Brain pericyte (primary cell): Measurements from ENCODE around the gene MAEA.
"Not testable (repeated sequence)": the region's sequence is repeated elsewhere in the genome, so short reads cannot be mapped to it uniquely, and the experiment has no call there.

Source experiments
- DNase-seq: peaks from one replicate; pipeline ENCODE4 v3.0.0-alpha.2; 2012; ENCODE audit warnings: low read depth, low spot score

Gene MAEA

GRCh38 chr4:1334579-1334895 lies 44.8 kb downstream of the MAEA start:
- DNase-seq: no peak

GRCh38 chr4:1335193-1335883 lies 45.6 kb downstream of the MAEA start:
- DNase-seq: not testable (repeated sequence)

GRCh38 chr4:1336088-1336491 lies 46.4 kb downstream of the MAEA start:
- DNase-seq: no peak

- no peak for DNase-seq
Observed at GRCh38 chr4:1337376-1337831, 47.7 kb downstream of the MAEA start.

GRCh38 chr4:1337951-1338751 lies 48.5 kb downstream of the MAEA start:
- no peak for DNase-seq

GRCh38 chr4:1338752-1339414 lies 49.2 kb downstream of the MAEA start:
- DNase-seq: no peak

GRCh38 chr4:1339489-1339888 lies 49.8 kb downstream of the MAEA start:
- DNase-seq: no peak

GRCh38 chr4:1340181-1340747 lies 50.6 kb downstream of the MAEA start:
- DNase-seq: no peak

- no peak for DNase-seq
Observed at GRCh38 chr4:1340861-1341260, 51.2 kb downstream of the MAEA start.

GRCh38 chr4:1342003-1342402 lies 52.3 kb downstream of the MAEA start:
- no peak for DNase-seq

GRCh38 chr4:1344696-1345095 lies 55.0 kb downstream of the MAEA start:
- no peak for DNase-seq

GRCh38 chr4:1345903-1346780 lies 56.5 kb downstream of the MAEA start:
- no peak for DNase-seq

GRCh38 chr4:1346781-1347409 lies 57.2 kb downstream of the MAEA start, which contains the start of gene UVSSA:
Gene UVSSA (plus strand): TSS chr4:1347208. CDS start chr4:1348092, 884 bp downstream.
- peak; percentile 100 for DNase-seq

- no peak for DNase-seq
Observed at GRCh38 chr4:1347410-1347864, 57.7 kb downstream of the MAEA start.

GRCh38 chr4:1348014-1348513 lies 58.4 kb downstream of the MAEA start:
- no peak for DNase-seq

- no peak for DNase-seq
Observed at GRCh38 chr4:1348746-1349145, 59.1 kb downstream of the MAEA start.

GRCh38 chr4:1349359-1350168 lies 59.9 kb downstream of the MAEA start:
- DNase-seq: no peak

- no peak for DNase-seq
Observed at GRCh38 chr4:1350169-1350520, 60.5 kb downstream of the MAEA start.

- DNase-seq: no peak
Observed at GRCh38 chr4:1351854-1352566, 62.3 kb downstream of the MAEA start.
